CD4-positive, alpha-beta T cell treated with Interleukin-15 for 1 hour (primary cell): ENCODE data around the gene MAFF.

Source experiments
- DNase-seq: peaks from one replicate; pipeline ENCODE4 v3.0.0-alpha.2; 2020

The MAFF gene

DNA sequence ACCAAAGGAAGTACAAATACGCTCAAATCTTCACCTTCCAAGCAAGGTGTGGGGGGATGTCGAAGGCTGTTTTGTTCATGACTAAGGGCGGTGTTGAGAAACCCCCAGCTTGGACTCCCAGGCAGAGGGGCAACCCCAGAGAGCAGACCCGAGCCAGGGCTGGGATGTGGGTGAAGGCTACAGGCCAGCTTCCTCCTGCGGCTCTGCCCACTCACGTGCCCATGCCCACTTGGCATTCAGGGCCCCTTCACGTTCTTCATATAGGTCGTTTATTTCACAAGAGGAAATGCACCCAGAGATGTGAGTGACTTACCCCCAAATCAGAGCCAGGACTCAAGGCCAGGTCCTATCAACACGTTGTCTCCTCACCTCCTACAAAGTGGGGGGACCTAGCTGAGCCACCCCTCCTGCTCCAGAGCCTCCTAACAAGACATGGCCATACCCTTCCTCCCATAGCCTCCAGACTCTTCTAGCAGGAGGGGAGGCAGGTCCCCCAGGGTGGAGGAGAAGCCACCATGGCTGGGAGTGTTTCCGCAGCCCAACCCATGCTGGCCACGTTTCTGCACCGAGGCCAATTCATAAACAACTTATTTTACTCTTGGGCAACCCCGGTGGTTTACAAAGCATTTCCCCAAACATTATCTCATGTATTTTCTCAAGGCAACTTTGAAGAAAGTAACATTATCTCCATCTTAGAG is 49.0 kb downstream of the MAFF start:
- DNase-seq = no peak

DNA sequence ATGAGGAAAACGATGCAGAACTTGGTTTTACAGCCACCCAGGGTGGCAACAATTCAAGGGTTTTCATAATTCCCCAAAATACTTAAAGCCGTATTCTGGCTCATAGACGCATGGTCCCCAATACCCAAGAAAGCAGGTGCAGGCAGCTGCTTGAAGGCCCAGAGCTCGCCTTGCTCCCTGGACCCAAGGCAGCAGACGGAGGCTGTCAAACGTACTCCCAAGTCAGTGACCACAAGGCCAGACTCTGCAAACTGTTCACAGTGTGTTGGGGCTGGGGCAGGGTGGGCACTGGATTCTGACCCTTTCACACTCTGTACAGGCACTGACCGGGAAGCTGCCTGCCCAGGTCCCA is 49.5 kb downstream of the MAFF start:
- DNase-seq = no peak

DNA sequence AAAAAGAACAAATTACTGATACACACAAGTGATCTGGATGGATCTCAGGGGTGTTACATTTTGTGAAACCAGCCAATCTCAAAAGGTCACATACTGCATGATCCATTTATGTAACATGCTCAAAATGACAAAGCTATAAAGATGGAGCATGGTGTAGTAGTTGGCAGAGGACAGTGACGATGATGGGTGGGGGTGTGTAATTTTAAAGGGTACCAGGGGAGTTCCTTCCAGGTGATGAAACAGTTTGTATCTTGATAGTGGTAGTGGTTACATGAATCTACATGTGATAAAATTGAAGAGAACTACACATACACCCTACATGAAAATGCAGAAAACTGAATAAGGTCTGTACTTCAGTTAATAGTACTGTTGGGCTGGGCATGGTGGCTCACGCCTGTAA is 53.9 kb downstream of the MAFF start:
- DNase-seq = no peak

DNA sequence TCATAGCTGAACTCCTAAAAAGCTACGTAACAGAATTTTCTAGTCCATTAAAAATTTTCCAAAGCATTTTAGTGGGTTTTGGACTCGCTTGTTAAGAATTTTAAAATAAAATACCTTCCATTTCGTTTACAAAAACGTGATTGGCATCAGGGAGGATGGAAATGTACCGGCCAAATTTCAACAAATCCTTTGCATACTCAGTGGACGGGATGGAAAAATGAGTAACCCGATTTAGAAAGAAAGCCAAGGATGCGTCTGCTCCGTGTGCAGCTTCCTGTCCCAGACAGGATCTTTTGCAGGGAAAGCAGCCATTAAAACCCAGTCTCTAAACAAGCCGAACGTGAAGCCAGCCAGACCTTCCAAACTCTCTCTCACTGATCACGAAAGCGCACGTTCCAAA is 55.4 kb downstream of the MAFF start:
- DNase-seq = no peak

DNA sequence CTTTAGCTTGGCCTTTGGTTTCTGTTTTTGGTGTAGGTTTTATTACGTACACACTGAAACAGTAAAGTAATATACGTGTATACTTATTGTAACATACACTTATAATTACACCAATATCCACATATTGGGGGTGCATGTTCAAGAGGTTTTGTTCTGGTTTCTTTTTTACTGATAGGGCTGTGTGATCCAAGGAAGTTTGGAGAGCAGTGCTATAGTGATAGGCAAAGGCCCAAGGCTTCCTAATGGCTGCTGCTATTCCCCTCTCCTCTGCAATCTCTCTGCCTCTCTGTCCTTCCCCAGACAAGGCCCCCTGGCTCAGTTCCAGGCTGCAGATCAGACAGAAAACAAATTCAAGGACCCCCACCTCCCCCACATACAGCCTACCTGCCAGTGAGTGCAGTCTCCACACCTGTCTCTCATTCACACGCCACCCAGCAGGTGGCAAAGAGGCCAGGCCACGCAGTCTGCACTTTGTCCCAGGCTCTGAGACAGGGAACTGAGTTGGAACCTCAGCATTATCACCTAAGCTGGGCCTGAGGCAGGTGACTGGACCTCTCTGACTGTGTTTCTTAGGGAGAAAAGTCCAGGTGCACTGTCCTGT is 56.0 kb downstream of the MAFF start:
- no peak for DNase-seq

DNA sequence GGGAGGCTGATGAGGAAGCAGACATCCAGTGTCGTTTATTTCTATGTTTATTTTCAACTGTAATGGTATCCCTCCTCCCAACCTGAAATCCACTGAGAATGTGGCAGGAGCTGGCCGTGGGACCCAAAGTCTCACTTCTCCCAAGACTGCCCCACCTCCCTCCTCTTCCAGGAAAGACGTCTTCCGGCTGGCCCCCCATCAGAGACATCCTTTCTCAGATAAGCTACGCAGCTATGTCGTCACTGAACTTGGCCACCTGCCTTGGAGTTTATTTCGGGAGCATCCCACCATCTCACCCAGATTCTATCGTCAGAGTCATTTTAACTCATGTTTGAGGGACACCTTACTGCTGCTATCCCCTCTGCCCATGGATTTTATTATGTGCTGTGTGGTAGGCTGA is 57.1 kb downstream of the MAFF start:
- no peak for DNase-seq

DNA sequence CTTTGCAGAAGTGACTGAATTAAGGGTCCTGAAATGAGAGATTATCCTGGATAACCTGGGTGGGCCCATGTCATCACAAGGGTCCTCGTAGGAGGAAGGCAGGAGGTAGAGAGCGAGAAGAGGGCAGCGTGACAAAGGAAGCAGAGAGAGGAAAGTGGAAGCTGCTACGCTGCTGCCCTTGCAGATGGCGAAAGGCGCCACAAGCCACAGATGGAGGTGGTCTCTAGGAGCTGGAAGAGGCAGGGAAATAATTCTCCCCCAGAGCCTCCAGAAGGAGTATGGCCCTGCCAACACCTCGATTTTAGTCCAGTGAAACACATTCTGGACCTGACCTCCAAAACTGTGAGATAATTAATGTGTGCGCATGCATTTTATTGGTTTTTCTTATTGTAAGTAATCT is 57.6 kb downstream of the MAFF start:
- DNase-seq = no peak

DNA sequence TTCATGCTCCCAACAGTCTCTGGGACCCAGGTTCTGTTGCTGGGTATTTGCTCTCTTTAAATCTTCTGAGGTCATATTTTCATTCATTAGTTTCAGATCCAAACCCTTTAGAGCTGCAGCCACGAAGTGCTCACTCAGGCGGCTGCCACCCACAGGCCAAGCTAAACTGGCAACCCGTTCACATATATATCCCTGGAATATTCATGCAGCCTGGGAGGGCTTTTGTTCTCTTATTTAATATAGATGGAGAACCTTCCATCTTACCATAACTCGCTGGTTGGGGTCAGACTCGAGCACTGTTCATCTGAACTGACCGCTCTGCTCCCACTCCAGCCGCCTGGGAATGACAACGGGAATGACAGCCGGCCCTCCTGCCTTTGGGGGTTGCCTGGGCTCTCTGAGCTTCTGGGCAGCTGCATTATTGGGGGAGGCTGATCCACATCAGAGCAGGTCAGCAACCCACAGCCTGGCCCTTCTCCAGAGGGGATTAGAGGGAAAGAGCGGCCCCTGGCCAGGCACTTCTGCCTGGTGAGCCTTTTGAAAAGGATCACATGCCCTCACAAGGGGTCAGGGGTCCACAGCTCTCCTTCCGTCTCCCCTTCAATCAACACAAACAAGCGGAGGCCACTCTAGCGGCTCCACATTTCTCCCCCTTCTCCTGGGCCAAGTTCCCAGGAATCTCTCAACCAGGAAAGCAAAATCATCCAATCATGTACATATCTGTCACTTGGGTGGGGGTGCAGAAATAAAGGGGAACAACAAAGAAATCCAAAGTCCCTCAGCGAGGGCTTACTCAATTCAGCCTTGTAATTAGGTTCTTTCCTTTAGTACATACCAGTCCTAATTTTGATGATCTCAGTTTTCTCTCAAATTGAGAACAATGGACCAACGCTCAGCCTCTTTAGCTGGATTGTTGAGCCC is 59.2 kb downstream of the MAFF start:
- DNase-seq = no peak

DNA sequence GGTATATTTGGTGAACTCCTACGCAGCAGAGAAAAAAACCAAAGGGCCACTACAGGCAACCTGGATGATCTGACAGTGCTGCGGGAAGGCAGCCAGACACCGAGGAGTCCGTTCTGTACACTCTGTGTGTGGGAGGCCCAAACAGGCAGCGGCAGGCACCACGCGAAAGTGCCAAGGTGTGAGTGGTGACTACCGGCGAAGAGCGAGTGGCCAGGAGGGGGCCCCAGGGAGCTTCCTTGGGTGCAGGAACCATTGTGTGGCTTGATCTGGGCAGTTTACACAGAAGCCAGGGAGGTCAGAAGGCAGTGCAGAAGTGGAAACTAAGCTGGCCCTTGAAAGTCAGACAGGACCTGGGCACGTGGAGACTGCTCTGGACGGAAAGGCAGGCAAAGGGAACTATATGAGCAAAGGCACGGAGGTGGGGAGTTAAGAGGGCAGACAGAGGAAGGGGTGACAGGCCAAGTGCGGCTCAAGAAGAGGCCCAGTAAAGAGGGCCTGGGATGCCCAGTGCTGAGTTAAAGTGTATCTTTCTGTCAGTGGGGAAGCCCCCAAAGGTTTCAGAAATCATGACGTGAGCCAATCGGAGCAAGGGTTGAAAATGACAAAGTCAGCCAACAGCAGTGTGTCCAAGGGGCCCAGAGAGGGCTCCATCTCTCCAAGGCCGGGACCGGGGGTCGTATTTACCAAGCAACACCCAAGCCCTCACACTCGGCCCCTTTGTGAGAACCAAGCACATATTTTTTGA is 60.4 kb downstream of the MAFF start:
- DNase-seq = peak; percentile 37

DNA sequence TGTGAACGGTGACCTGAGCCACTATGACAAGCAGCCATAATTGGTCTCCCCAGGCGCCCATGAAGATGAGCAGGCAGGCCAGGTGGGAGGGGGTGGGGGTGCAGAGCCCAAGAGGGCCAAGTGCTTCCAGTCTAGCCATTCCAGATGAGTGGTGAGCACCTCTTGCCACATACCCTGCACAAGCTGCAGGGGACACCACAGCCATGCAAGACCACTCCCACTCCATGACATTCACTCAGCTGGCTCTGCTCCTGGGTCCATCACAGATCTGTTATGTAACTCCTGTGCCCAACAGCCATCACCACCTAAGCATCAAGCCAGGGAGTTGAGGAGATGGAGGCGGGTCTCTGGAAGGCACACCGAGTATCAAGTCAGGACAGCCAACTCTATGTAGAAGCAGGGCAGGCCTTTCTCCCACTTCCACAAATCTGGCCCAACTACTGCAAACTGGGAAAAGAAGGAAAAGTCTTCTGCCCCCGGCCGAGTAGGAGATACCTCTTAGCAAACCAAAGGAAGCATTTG is 62.6 kb downstream of the MAFF start:
- DNase-seq = no peak
